ENCODE data around the gene MCC. TPM values are rescaled to one million over a fixed set of nuclear protein-coding genes. Genes with fewer than 3 reads are reported as not detected.

MCC gene
- total and polyA plus RNA-seq, 4 donors: 9.0 to 47.3 (median 14.7) TPM

DNA sequence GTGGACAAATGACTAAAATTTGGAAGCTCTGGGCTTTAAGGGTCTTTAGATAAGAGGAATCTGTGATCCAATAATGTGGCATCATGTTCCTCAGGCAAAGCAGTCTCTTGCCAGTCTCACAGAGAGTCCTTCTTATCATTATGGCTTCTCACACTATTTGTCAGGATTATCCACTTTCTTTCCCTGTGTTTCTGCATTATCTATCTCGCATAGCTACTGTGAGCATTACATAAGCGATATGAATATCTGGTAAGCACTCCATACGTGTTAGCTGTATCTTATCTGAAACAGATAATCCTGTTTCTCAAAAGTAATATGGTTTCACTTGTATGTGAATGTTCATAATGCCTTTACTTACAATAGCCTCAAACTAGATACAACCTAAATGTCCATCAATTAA, 9.6 kb downstream of the MCC start (continued):
- TF ChIP-seq, protein P1, sequence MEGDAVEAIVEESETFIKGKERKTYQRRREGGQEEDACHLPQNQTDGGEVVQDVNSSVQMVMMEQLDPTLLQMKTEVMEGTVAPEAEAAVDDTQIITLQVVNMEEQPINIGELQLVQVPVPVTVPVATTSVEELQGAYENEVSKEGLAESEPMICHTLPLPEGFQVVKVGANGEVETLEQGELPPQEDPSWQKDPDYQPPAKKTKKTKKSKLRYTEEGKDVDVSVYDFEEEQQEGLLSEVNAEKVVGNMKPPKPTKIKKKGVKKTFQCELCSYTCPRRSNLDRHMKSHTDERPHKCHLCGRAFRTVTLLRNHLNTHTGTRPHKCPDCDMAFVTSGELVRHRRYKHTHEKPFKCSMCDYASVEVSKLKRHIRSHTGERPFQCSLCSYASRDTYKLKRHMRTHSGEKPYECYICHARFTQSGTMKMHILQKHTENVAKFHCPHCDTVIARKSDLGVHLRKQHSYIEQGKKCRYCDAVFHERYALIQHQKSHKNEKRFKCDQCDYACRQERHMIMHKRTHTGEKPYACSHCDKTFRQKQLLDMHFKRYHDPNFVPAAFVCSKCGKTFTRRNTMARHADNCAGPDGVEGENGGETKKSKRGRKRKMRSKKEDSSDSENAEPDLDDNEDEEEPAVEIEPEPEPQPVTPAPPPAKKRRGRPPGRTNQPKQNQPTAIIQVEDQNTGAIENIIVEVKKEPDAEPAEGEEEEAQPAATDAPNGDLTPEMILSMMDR (IDR thresholded peaks at IDR 0.05; ENCODE audit: low read depth, low read length, missing input control): no peak
- TF ChIP-seq JUND (IDR thresholded peaks at IDR 0.05): no peak

DNA sequence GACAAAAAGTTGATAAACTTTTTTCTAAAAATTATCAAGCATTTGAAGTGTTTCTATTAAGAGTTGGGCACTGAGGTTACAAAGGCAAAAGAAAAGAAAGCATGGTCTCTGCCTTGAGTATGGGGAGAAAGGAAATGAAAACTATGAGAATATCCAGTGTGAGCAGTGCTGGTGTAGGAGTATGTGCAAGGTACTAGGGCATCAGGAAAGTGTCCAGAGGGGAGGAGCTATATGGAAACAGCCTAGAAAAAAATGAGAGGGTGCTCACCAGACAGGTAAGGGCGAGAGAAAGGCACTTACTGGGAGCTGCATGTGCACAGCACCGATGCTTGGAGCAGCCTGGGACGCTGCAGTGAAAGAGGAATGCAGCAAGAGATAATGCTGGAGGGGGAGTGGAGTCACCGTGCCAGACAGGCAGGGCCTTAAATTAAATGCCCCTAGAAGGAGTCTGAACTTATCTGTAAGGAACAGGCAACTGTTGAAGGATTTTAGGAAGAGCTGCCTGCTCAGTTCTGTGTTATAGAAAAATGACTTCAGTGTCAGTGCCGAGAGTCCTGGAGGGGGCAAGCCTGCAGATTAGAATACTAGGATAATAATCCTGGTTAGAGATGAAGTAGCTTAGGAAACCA, 14.0 kb downstream of the MCC start:
- Histone ChIP-seq H3K27ac (ENCODE audit: low read depth in 1 of 2, low read length in 2 of 2) (no peak overlapping the region), H3K4me3 (ENCODE audit: low read depth in 1 of 3, low read length in 3 of 3) (no peak overlapping the region), H3K27me3 (ENCODE audit: control insufficient read depth in 4 of 4, insufficient read depth in 4 of 4, low read length in 3 of 4) (no peaks in the 10 kb centered on the region), H3K9ac (ENCODE audit: low read depth in 1 of 2, low read length in 2 of 2) (no peak overlapping the region), H3K4me1 (ENCODE audit: control insufficient read depth in 4 of 4, insufficient read depth in 4 of 4, low read length in 3 of 4) (no peaks in the 10 kb centered on the region), H3K9me3 (ENCODE audit: control insufficient read depth in 4 of 4, low read length in 3 of 4) (no peaks in the 10 kb centered on the region), H3K36me3 (ENCODE audit: control insufficient read depth in 4 of 4, insufficient read depth in 3 of 4, low read depth in 1 of 4, low read length in 3 of 4) (no peaks in the 10 kb centered on the region)
- WGBS: 51% methylated on average over 5 of the region's 5 CpGs
- DNase-seq (ENCODE audit: low spot score): no peak
- TF ChIP-seq RAD21 (IDR thresholded peaks at IDR 0.05): no peak
- TF ChIP-seq, protein P2, sequence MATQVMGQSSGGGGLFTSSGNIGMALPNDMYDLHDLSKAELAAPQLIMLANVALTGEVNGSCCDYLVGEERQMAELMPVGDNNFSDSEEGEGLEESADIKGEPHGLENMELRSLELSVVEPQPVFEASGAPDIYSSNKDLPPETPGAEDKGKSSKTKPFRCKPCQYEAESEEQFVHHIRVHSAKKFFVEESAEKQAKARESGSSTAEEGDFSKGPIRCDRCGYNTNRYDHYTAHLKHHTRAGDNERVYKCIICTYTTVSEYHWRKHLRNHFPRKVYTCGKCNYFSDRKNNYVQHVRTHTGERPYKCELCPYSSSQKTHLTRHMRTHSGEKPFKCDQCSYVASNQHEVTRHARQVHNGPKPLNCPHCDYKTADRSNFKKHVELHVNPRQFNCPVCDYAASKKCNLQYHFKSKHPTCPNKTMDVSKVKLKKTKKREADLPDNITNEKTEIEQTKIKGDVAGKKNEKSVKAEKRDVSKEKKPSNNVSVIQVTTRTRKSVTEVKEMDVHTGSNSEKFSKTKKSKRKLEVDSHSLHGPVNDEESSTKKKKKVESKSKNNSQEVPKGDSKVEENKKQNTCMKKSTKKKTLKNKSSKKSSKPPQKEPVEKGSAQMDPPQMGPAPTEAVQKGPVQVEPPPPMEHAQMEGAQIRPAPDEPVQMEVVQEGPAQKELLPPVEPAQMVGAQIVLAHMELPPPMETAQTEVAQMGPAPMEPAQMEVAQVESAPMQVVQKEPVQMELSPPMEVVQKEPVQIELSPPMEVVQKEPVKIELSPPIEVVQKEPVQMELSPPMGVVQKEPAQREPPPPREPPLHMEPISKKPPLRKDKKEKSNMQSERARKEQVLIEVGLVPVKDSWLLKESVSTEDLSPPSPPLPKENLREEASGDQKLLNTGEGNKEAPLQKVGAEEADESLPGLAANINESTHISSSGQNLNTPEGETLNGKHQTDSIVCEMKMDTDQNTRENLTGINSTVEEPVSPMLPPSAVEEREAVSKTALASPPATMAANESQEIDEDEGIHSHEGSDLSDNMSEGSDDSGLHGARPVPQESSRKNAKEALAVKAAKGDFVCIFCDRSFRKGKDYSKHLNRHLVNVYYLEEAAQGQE (IDR thresholded peaks at IDR 0.05): no peak
- TF ChIP-seq, protein P3, sequence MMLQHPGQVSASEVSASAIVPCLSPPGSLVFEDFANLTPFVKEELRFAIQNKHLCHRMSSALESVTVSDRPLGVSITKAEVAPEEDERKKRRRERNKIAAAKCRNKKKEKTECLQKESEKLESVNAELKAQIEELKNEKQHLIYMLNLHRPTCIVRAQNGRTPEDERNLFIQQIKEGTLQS (IDR thresholded peaks at IDR 0.05): no peak
- no peak for TF ChIP-seq YY1 (IDR thresholded peaks at IDR 0.05)
- TF ChIP-seq HNF4A (conservative IDR thresholded peaks at IDR 0.05): no peak
- TF ChIP-seq, protein P4, sequence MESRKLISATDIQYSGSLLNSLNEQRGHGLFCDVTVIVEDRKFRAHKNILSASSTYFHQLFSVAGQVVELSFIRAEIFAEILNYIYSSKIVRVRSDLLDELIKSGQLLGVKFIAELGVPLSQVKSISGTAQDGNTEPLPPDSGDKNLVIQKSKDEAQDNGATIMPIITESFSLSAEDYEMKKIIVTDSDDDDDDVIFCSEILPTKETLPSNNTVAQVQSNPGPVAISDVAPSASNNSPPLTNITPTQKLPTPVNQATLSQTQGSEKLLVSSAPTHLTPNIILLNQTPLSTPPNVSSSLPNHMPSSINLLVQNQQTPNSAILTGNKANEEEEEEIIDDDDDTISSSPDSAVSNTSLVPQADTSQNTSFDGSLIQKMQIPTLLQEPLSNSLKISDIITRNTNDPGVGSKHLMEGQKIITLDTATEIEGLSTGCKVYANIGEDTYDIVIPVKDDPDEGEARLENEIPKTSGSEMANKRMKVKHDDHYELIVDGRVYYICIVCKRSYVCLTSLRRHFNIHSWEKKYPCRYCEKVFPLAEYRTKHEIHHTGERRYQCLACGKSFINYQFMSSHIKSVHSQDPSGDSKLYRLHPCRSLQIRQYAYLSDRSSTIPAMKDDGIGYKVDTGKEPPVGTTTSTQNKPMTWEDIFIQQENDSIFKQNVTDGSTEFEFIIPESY (IDR thresholded peaks at IDR 0.05): no peak
- TF ChIP-seq, protein P1 (IDR thresholded peaks at IDR 0.05; ENCODE audit: low read depth, low read length, missing input control): no peak
- TF ChIP-seq RXRA (IDR thresholded peaks at IDR 0.05): no peak
- no peak for TF ChIP-seq HNF4G (IDR thresholded peaks at IDR 0.05)
- TF ChIP-seq, protein P5, sequence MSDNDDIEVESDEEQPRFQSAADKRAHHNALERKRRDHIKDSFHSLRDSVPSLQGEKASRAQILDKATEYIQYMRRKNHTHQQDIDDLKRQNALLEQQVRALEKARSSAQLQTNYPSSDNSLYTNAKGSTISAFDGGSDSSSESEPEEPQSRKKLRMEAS (IDR thresholded peaks at IDR 0.05): no peak
- TF ChIP-seq GABPA (IDR thresholded peaks at IDR 0.05 in 1 of 2, conservative IDR thresholded peaks at IDR 0.05 in 1 of 2): no peak
- no peak for TF ChIP-seq TAF1 (conservative IDR thresholded peaks at IDR 0.05)
- no peak for TF ChIP-seq NR2F2 (IDR thresholded peaks at IDR 0.05)
- no peak for TF ChIP-seq JUND (IDR thresholded peaks at IDR 0.05)
- no peak for TF ChIP-seq EGR1 (IDR thresholded peaks at IDR 0.05; ENCODE audit: low read depth in 2 of 2)
- TF ChIP-seq FOXA1 (IDR thresholded peaks at IDR 0.05): no peak
- no peak for TF ChIP-seq SP1 (IDR thresholded peaks at IDR 0.05)

Measured in liver (tissue), 9 donors.